OCI-LY7 (cell line): Measurements from ENCODE around the gene CBFA2T2. TPM values are rescaled to one million over a fixed set of nuclear protein-coding genes. Genes with fewer than 3 reads are reported as not detected.

Source experiments
- BruUV-seq: library from RNA; stranded (reverse); fragments of 400-500 nt; replicated peaks from 2 replicates; lab custom pipeline; 2021; lab: Mats Ljungman, UMichigan
- CTCF ChIA-PET: fragments of 300-600 bp; sonication (Branson Sonifier 250); formaldehyde crosslinking; loops from one replicate; lab custom pipeline; 2022; ENCODE audit warnings: antibody characterized with exemption; ENCODE audit not compliant: unreplicated experiment; lab: Charles Lee
- POLR2A ChIA-PET: fragments of 300-600 bp; sonication (Branson Sonifier 250); formaldehyde crosslinking; loops from one replicate; lab custom pipeline; 2022; ENCODE audit warnings: antibody characterized with exemption; lab: Charles Lee
- DNase-seq: peaks from one replicate; pipeline ENCODE4 v3.0.0-alpha.2; 2015; ENCODE audit warnings: low spot score
- H2AFZ ChIP-seq: fragments of 200-600 bp; sonication (generic), shearing (Covaris generic); 2 replicates; pipeline ENCODE4 v1.6.1; 2014; ENCODE audit warnings: mild to moderate bottlenecking, antibody characterized with exemption, low read length, moderate library complexity
- H3K27ac ChIP-seq: fragments of 200-600 bp; sonication (generic); 2 replicates; pipeline ENCODE4 v1.5.1; 2014; ENCODE audit warnings: mixed run types, low read depth, mild to moderate bottlenecking, moderate library complexity, low read length, inconsistent platforms; ENCODE audit not compliant: poor library complexity, severe bottlenecking
- H3K36me3 ChIP-seq: fragments of 200-600 bp; sonication (generic); 2 replicates; pipeline ENCODE4 v1.6.1; 2014; ENCODE audit warnings: mild to moderate bottlenecking, antibody characterized with exemption, low read length, moderate library complexity, mixed read lengths; ENCODE audit not compliant: insufficient read depth
- H3K4me1 ChIP-seq: fragments of 200-600 bp; sonication (generic); 2 replicates; pipeline ENCODE4 v1.5.1; 2014; ENCODE audit warnings: mild to moderate bottlenecking, low read length; ENCODE audit not compliant: insufficient read depth, poor library complexity, severe bottlenecking
- H3K4me2 ChIP-seq: fragments of 200-600 bp; sonication (generic); 2 replicates; pipeline ENCODE4 v1.6.1; 2014; ENCODE audit warnings: mild to moderate bottlenecking, low read length
- H3K4me3 ChIP-seq: fragments of 200-600 bp; sonication (generic); 2 replicates; pipeline ENCODE4 v1.5.1; 2014; ENCODE audit warnings: mild to moderate bottlenecking, low read depth, low read length; ENCODE audit not compliant: poor library complexity, severe bottlenecking
- H3K79me2 ChIP-seq: fragments of 200-600 bp; sonication (generic); 2 replicates; pipeline ENCODE4 v1.6.1; 2016; ENCODE audit warnings: low read depth, mild to moderate bottlenecking, low read length, moderate library complexity, mixed read lengths; ENCODE audit not compliant: insufficient read depth
- H3K9me2 ChIP-seq: fragments of 200-600 bp; sonication (generic); 2 replicates; pipeline ENCODE4 v1.6.1; 2016; ENCODE audit warnings: mild to moderate bottlenecking, low read length, mixed read lengths; ENCODE audit not compliant: insufficient read depth
- H3K9me3 ChIP-seq: fragments of 200-600 bp; sonication (generic); 2 replicates; pipeline ENCODE4 v1.6.1; 2014; ENCODE audit warnings: mild to moderate bottlenecking, mixed run types, low read length, mixed read lengths
- H4K20me1 ChIP-seq: fragments of 200-600 bp; sonication (generic); 2 replicates; pipeline ENCODE4 v1.6.1; 2014; ENCODE audit warnings: mild to moderate bottlenecking, antibody characterized with exemption, low read length, moderate library complexity, mixed read lengths; ENCODE audit not compliant: insufficient read depth
- EZH2phosphoT487 ChIP-seq: fragments of 200-600 bp; sonication (generic); IDR thresholded peaks from 2 replicates; pipeline ENCODE4 v1.6.1; 2018; ENCODE audit warnings: low read depth, borderline replicate concordance, mild to moderate bottlenecking, mixed run types, antibody characterized with exemption, low read length, moderate library complexity, mixed read lengths
- intact Hi-C: fragments of 100-400 bp; cut with micrococcal nuclease; formaldehyde crosslinking; loops from one replicate; pipeline ENCODE4 v1.10.0; 2022; ENCODE audit not compliant: unreplicated experiment
- total RNA-seq, 2 experiments: library from RNA; depleted of rRNA in 1 of 2; stranded (reverse); fragments of >200 nt in 1 of 2; shearing (Covaris generic) in 1 of 2; gene quantifications; 2 replicates each; pipeline ENCODE4 v1.2.3, GENCODE V29; 2014 to 2022
- TF ChIP-seq, protein P1 (sequence below): fragments of 200-600 bp; sonication (generic); conservative IDR thresholded peaks from 2 replicates; pipeline ENCODE4 v1.5.1; 2014; ENCODE audit warnings: mild to moderate bottlenecking, antibody characterized with exemption, low read length, moderate library complexity, mixed read lengths

The CBFA2T2 gene
- total RNA-seq, 2 experiments from 2014 or later: 20.7 to 32.9 TPM

DNA sequence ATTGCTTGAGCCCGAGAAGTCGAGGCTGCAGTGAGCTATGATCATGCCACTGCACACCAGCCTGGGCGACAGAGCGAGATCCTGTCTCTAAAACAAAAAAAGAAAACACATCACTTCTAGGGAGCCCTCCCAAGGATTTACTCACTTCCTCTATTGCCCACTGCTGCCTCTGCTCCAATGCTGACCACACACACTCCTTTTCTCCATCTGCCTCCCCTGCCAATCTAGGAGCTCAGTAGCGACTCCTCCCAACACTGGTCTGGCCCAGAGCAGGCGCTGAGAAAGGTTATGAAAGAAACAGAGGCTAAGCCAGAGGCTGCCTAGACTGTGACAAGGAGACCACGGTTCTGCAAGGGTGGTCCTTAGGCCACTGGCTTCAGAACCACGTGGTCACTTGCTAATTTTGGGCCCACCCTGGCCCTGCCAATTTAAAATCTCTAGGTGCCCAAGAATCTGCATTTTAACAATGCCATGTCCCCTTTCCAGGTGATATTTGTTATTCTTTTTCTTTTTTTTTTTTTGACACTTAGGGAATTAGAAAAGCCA is 197.5 kb downstream of the CBFA2T2 start:
- H3K4me2 ChIP-seq: no peak overlapping the region
- BruUV-seq: no TSS peak
- ChIA-PET CTCF (no interaction called here), POLR2A (interaction anchor here (1.2 to 1.3 kb wide), 2 partner anchors 23 to 286 kb away, joined by 3 read pairs; partner anchors contain the start of gene CDK5RAP1)
- peaks cover 28% of the 10 kb centered on the region for H3K36me3 ChIP-seq
- H3K79me2 ChIP-seq: peaks cover 29% of the 10 kb centered on the region
- H3K9me2 ChIP-seq: no peaks in the 10 kb centered on the region
- H3K4me3 ChIP-seq: no peak overlapping the region
- intact Hi-C loops: loop anchor here (2.0 to 10.0 kb wide), 4 partner anchors 91 to 1927 kb away; partner anchors contain the start of genes EIF2S2 and SPAG4
- peaks cover 60% of the 10 kb centered on the region for H3K4me1 ChIP-seq
- no peak overlapping the region for H3K27ac ChIP-seq
- no peaks in the 10 kb centered on the region for H3K9me3 ChIP-seq
- no peak overlapping the region for H2AFZ ChIP-seq
- H4K20me1 ChIP-seq: peaks cover 14% of the 10 kb centered on the region
- TF ChIP-seq, protein P1, sequence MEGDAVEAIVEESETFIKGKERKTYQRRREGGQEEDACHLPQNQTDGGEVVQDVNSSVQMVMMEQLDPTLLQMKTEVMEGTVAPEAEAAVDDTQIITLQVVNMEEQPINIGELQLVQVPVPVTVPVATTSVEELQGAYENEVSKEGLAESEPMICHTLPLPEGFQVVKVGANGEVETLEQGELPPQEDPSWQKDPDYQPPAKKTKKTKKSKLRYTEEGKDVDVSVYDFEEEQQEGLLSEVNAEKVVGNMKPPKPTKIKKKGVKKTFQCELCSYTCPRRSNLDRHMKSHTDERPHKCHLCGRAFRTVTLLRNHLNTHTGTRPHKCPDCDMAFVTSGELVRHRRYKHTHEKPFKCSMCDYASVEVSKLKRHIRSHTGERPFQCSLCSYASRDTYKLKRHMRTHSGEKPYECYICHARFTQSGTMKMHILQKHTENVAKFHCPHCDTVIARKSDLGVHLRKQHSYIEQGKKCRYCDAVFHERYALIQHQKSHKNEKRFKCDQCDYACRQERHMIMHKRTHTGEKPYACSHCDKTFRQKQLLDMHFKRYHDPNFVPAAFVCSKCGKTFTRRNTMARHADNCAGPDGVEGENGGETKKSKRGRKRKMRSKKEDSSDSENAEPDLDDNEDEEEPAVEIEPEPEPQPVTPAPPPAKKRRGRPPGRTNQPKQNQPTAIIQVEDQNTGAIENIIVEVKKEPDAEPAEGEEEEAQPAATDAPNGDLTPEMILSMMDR: no peak
- no peak for TF ChIP-seq EZH2phosphoT487
- DNase-seq: no peak

DNA sequence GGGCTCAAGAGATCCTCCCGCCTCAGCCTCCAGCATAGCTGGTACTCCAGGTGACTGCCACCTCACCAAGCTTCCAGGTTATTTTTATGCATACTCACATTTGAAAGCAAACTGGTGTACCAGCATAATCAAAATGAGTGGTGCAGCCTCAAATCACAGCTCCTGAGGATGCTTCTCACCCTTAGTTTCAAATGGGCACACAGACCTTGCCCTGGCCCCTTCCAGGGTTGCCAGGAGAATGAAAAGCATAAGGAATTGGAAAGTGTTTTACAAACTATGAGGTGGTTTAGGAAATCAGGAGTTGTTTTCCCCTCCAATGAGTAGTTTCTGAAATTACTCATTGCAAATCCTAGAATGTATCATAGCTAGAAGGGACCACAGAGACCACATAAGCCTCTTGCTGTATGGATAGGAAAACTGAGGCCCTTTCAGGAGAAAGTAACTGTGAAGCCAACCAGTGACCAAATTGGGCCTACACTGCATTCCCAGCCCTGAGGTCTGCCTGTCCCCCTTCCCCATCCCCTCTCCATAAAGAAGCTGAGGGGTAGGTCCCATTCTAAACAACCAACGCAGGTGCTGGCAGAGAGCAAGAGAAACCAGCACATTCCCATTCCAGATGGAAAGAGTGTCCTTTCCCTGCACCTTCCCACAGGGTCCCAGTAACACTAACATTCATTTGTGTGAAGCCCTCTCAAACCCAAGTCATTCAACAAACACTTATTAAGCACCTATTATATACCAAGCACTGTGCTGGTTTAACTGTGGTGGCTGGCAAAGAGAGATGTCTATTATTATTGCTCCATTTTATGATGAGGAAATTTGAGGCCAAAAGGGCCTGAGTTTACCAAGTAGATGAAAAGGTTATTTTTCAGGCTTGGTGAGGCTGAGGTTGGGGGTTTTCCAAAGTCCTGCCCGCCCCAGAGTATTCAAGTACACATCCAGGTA is 198.4 kb downstream of the CBFA2T2 start:
- H3K4me3 ChIP-seq: no peak overlapping the region
- BruUV-seq: no TSS peak
- no peak overlapping the region for H3K27ac ChIP-seq
- DNase-seq: no peak
- H3K4me2 ChIP-seq: no peak overlapping the region
- H4K20me1 ChIP-seq: peaks cover 14% of the 10 kb centered on the region
- no peak overlapping the region for H2AFZ ChIP-seq
- POLR2A ChIA-PET: no interaction called here
- H3K9me2 ChIP-seq: no peaks in the 10 kb centered on the region
- H3K36me3 ChIP-seq: peaks cover 19% of the 10 kb centered on the region
- peaks cover 55% of the 10 kb centered on the region for H3K4me1 ChIP-seq
- TF ChIP-seq EZH2phosphoT487: no peak
- TF ChIP-seq, protein P1: no peak
- CTCF ChIA-PET: no interaction called here
- H3K79me2 ChIP-seq: peaks cover 21% of the 10 kb centered on the region
- H3K9me3 ChIP-seq: no peaks in the 10 kb centered on the region
- intact Hi-C loops: loop anchor here (2.0 to 10.0 kb wide), 4 partner anchors 91 to 1927 kb away; partner anchors contain the start of genes EIF2S2 and SPAG4
